Measurements from ENCODE around the gene SMIM24.

- no peak for TF ChIP-seq EZH2 (IDR thresholded peaks at IDR 0.05; ENCODE audit: low read depth, unreplicated experiment)
- peak in 1 of 2 experiments; percentile 16; a peak in 1 of 4 replicates for TF ChIP-seq CTCF (conservative IDR thresholded peaks at IDR 0.05; ENCODE audit: low read depth in 2 of 2)
- no peak for TF ChIP-seq POLR2AphosphoS5 (IDR thresholded peaks at IDR 0.05; ENCODE audit: low read depth)
- TF ChIP-seq STAT1 (IDR thresholded peaks at IDR 0.05; ENCODE audit: unreplicated experiment) = no peak
- TF ChIP-seq EZH2phosphoT487 (IDR thresholded peaks at IDR 0.05; ENCODE audit: unreplicated experiment) = no peak
- TF ChIP-seq JUNB (IDR thresholded peaks at IDR 0.05; ENCODE audit: unreplicated experiment) = no peak
- TF ChIP-seq REST (IDR thresholded peaks at IDR 0.05; ENCODE audit: unreplicated experiment) = no peak
- TF ChIP-seq CREB1 (CRISPR knock-in tag; IDR thresholded peaks at IDR 0.05; ENCODE audit: low read depth) = no peak
- no peak for TF ChIP-seq ZNF331 (CRISPR knock-in tag; IDR thresholded peaks at IDR 0.05; ENCODE audit: low read depth)
- no peak for TF ChIP-seq ZNF462 (CRISPR knock-in tag; IDR thresholded peaks at IDR 0.05)
- no peak for TF ChIP-seq NANOG (IDR thresholded peaks at IDR 0.05; ENCODE audit: borderline replicate concordance)
- TF ChIP-seq ETS1 (IDR thresholded peaks at IDR 0.05) = no peak
- no peak for TF ChIP-seq ZNF114 (CRISPR knock-in tag; IDR thresholded peaks at IDR 0.05)
These were observed 33.2 kb upstream of the SMIM24 start for GRCh38 chr19:3513229-3514140.

Measured in GM23338 (cell line).